Activated CD8-positive, alpha-beta memory T cell treated with anti-CD3 and anti-CD28 coated beads for 36 hours (primary cell): ENCODE results near the gene GBP5. TPM values are rescaled to one million over a fixed set of nuclear protein-coding genes. Genes with fewer than 3 reads are reported as not detected.
"Not testable (repeated sequence)": the region's sequence is repeated elsewhere in the genome, so short reads cannot be mapped to it uniquely, and the experiment has no call there.

ENCODE experiments used
- CTCF ChIA-PET: fragments of 350-600 bp; sonication (Branson Sonifier 250); formaldehyde crosslinking; loops from one replicate; lab custom pipeline; 2021; ENCODE audit warnings: antibody characterized with exemption; lab: Charles Lee
- POLR2A ChIA-PET: fragments of 350-600 bp; sonication (Branson Sonifier 250); formaldehyde crosslinking; loops from one replicate; lab custom pipeline; 2021; ENCODE audit warnings: antibody characterized with exemption; lab: Charles Lee
- total RNA-seq, 2 experiments: library from RNA; stranded (reverse); gene quantifications; one replicate each; pipeline ENCODE4 v1.2.3, GENCODE V29; 2021

GBP5 gene
- total RNA-seq, 2 experiments from 2014 or later, result 97.0 to 99.1 TPM

DNA sequence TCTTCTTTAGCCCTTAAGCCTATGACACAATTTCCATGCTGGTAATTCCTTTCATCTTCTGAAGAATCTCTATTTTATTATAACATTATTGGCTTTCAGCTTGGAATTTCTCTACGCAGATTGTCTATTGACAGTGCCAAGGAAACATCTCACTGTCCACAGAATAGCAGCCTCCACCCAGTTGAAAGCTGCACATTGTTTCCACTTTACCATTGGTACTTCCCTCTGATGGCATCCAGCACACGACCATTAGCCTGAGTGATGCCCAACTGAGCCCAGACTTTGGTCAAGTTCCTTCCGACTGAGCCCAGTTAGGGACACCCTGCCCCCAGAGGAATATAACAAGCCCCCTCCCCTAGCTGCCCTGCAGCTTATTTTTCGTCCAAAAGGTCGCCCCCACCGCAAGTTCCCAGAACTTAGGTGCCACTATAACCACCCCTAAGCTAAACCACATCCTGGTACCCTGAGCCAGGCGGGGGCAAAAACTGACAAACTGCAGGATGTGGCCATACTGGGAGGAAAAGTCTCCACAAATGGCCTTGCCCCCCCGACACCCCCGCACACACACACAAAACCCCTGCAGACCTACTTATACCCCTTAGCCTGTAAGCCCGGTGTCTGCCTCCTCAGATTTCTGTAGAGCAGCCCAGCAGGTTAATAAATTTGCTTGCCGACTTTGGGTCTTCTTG lies 13.2 kb downstream of the GBP5 start:
- CTCF ChIA-PET, result interaction anchor here (0.8 to 1.0 kb wide), 3 partner anchors 12 to 61 kb away, joined by 3 read pairs; partner anchors contain the start of gene GBP4
- POLR2A ChIA-PET, result no interaction called here

DNA sequence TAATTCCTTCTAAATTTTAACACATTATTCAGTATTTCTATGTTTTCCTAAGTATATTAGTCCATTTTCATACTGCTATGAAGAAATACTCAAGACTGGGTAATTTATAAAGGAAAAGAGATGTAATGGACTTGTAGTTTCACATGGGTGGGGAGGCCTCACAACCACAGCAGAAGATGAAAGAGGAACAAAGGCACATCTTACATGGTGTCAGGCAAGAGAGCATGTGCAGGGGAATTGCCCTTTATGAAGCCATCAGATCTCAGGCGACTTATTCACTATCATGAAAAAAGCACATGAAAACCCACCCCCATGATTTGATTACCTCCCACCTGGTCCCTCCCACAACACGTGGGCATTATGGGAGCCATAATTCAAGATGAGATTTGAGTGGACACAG lies 15.6 kb downstream of the GBP5 start:
- ChIA-PET CTCF (no interaction called here), POLR2A (no interaction called here)

DNA sequence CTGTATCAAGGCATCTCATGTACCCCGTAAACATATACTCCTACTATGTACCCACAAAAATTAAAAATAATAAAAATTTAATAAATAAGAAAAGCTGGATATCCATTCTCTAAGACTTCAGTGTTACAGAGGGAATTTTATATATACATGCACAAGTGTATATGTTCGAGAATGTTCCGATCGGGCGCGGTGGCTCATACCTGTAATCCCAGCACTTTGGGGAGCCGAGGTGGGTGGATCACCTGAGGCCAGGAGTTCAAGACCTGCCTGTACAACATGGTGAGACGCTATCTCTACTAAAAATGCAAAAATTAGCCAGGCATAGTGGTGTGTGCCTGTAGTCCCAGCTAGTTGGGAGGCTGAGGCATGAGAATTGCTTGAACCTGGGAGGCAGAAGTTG lies 17.1 kb downstream of the GBP5 start:
- POLR2A ChIA-PET, CTCF ChIA-PET: not testable (repeated sequence)

DNA sequence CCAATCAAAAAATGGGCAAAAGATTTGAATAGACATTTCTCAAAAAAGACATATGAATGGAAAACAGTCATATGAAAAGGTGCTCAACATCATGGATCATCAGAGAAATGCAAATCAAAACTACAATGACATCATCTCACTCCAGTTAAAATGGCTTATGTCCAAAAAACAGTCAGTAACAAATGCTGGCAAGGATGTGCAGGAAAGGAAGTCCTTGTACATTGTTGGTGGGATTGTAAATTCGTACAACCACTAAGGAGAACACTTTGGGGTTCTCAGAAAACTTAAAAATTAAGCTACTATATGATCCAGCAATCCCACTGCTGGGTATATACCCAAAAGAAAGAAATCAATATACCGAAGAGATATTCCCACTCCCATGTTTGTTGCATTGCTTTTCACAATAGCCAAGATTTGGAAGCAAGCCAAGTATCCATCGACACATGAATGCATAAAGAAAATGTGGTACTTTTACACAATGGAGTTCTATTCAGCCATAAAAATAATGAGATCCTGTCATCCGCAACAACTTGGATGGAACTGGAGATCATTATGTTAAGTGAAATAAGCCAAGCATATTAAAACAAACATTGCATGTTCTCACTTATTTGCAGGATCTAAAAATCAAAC lies 17.9 kb downstream of the GBP5 start:
- ChIA-PET POLR2A (no interaction called here), CTCF (no interaction called here)

DNA sequence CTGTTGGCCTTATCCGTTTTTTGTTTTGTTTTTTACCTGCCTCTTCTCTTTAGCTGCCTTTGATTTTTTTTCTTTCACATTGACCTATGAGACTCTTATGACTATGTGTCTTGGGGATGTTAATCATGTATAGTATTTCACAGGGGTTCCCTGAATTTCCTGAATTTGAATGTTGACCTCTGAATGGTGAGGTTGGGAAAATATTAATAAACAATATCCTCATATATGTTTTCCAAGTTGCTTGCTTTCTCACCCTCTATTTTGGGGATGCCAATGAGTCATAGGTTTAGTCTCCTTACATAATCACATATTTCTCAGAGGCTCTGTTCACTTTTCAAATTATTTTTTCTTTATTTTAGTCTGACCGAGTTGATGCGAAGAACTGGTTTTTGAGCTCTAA lies 29.6 kb downstream of the GBP5 start:
- CTCF ChIA-PET, result no interaction called here
- POLR2A ChIA-PET, result no interaction called here

Other genes with a start within 250 kb of the GBP5 start
- 1 to 10 TPM; 9.4 to 9.8 TPM for gene GBP3, start 250.0 kb downstream of the GBP5 start, total RNA-seq
- 10 to 100 TPM; 59.6 to 61.6 TPM for gene GBP1, start 207.7 kb downstream of the GBP5 start, total RNA-seq
- 100 to 1,000 TPM; 194 to 197 TPM for gene GBP2, start 146.7 kb downstream of the GBP5 start, total RNA-seq
- under 1 TPM in 1 of 2 experiments, not detected in 1; 0.08 TPM for gene GBP7, start 96.9 kb downstream of the GBP5 start, total RNA-seq
- 10 to 100 TPM; 24.4 to 31.4 TPM for gene GBP4, start 73.9 kb downstream of the GBP5 start, total RNA-seq
- gene GBP6, start 91.2 kb upstream of the GBP5 start, total RNA-seq, result under 1 TPM; 0.21 to 0.25 TPM